SK-N-SH (cell line): ENCODE results near the gene MRGPRE. TPM values are rescaled to one million over a fixed set of nuclear protein-coding genes. Genes with fewer than 3 reads are reported as not detected.

Experiments
- CTCF ChIA-PET: fragments of 300-600, 350-600 bp; formaldehyde crosslinking; extraction: SDS; loops from one replicate; lab custom pipeline; 2021; lab: Yijun Ruan, JAX
- POLR2A ChIA-PET: fragments of 350-600 bp; sonication (Branson Sonifier 250); formaldehyde crosslinking; extraction: SDS; loops from one replicate; lab custom pipeline; 2020; ENCODE audit warnings: antibody characterized with exemption, inconsistent platforms; lab: Yijun Ruan, JAX
- DNase-seq: peaks from one replicate; pipeline ENCODE4 v3.0.0; 2012
- H2AFZ ChIP-seq: fragments of 200-600 bp; sonication (generic); 2 replicates; pipeline ENCODE4 v1.8.1; 2016; ENCODE audit warnings: antibody characterized with exemption, mild to moderate bottlenecking, low read depth
- H3F3A ChIP-seq: fragments of 200-600 bp; sonication (generic); replicated peaks from 2 replicates; pipeline ENCODE3; 2016; ENCODE audit warnings: antibody characterized with exemption, mild to moderate bottlenecking; ENCODE audit not compliant: insufficient read depth
- H3K27ac ChIP-seq, 2 experiments: fragments of 200-500 bp in 1 of 2; fragments of 200-600 bp in 1 of 2; sonication (Bioruptor generic) in 1 of 2; sonication (generic), shearing (Covaris generic) in 1 of 2; 2 replicates each; pipeline versions ENCODE4 v1.5.1 to v1.6.1; 2014 to 2016; ENCODE audit warnings: low read depth in 2 of 2, inconsistent platforms in 1 of 2, low read length in 1 of 2, mild to moderate bottlenecking in 1 of 2, mixed read lengths in 1 of 2
- H3K27me3 ChIP-seq: fragments of 200-600 bp; sonication (generic), shearing (Covaris generic); 2 replicates; pipeline ENCODE4 v1.6.1; 2016; ENCODE audit warnings: mixed run types; ENCODE audit not compliant: insufficient read depth
- H3K36me3 ChIP-seq, 2 experiments: fragments of 200-500 bp in 1 of 2; fragments of 200-600 bp in 1 of 2; sonication (Bioruptor generic) in 1 of 2; sonication (generic) in 1 of 2; replicated peaks in 1 of 2; 2 replicates each; pipeline versions ENCODE3 to v1.5.1; 2014 to 2016; ENCODE audit warnings: low read length in 1 of 2, mild to moderate bottlenecking in 1 of 2; ENCODE audit not compliant: insufficient read depth in 2 of 2, control insufficient read depth in 1 of 2
- H3K4me1 ChIP-seq, 2 experiments: fragments of 200-500 bp in 1 of 2; fragments of 200-600 bp in 1 of 2; sonication (Bioruptor generic) in 1 of 2; sonication (generic), shearing (Covaris generic) in 1 of 2; 2 replicates each; pipeline versions ENCODE4 v1.5.1 to v1.6.1; 2014 to 2016; ENCODE audit warnings: low read depth in 1 of 2, low read length in 1 of 2, mixed run types in 1 of 2; ENCODE audit not compliant: insufficient read depth in 2 of 2, control insufficient read depth in 1 of 2
- H3K4me2 ChIP-seq: fragments of 200-600 bp; sonication (generic), shearing (Covaris generic); 2 replicates; pipeline ENCODE4 v1.6.1; 2017; ENCODE audit warnings: mixed run types
- H3K4me3 ChIP-seq, 2 experiments: fragments of 200-500 bp in 1 of 2; fragments of 200-600 bp in 1 of 2; sonication (Bioruptor generic) in 1 of 2; sonication (generic), shearing (Covaris generic) in 1 of 2; 2 replicates each; pipeline versions ENCODE4 v1.5.1 to v1.8.1; 2014 to 2016; ENCODE audit warnings: low read depth in 2 of 2, inconsistent platforms in 1 of 2, low read length in 1 of 2, mild to moderate bottlenecking in 1 of 2, mixed read lengths in 1 of 2, moderate library complexity in 1 of 2
- H3K79me2 ChIP-seq: fragments of 200-600 bp; sonication (generic); 2 replicates; pipeline ENCODE4 v1.8.1; 2017; ENCODE audit warnings: mild to moderate bottlenecking; ENCODE audit not compliant: insufficient read depth
- H3K9ac ChIP-seq: fragments of 200-600 bp; sonication (generic); 2 replicates; pipeline ENCODE4 v1.6.1; 2017; ENCODE audit warnings: mixed run types
- H3K9me2 ChIP-seq: fragments of 200-600 bp; sonication (generic); 2 replicates; pipeline ENCODE4 v1.6.1; 2017; ENCODE audit warnings: mixed run types
- H3K9me3 ChIP-seq: fragments of 200-600 bp; sonication (generic); 2 replicates; pipeline ENCODE4 v1.6.1; 2017; ENCODE audit warnings: mixed run types, mild to moderate bottlenecking, moderate library complexity
- H4K20me1 ChIP-seq: fragments of 200-600 bp; sonication (generic); 2 replicates; pipeline ENCODE4 v1.6.1; 2017; ENCODE audit warnings: mild to moderate bottlenecking, mixed run types; ENCODE audit not compliant: insufficient read depth
- ELF1 ChIP-seq: IDR thresholded peaks from 2 replicates; pipeline ENCODE4 v1.4.0; 2012
- EP300 ChIP-seq, 2 experiments: IDR thresholded peaks; 2 replicates each; pipeline versions ENCODE4 v1.4.0 to v1.6.1; 2012; ENCODE audit warnings: borderline replicate concordance in 1 of 2, low read depth in 1 of 2, low read length in 1 of 2
- EZH2phosphoT487 ChIP-seq: fragments of 200-600 bp; sonication (generic); IDR thresholded peaks from 2 replicates; pipeline ENCODE4 v1.6.1; 2017; ENCODE audit warnings: low read depth, mixed run types, mild to moderate bottlenecking, antibody characterized with exemption, moderate library complexity, borderline replicate concordance
- FOSL2 ChIP-seq: IDR thresholded peaks from 2 replicates; pipeline ENCODE4 v1.4.0; 2012; ENCODE audit warnings: low read depth, mild to moderate bottlenecking, moderate library complexity, borderline replicate concordance
- GATA2 ChIP-seq: sonication (generic); formaldehyde crosslinking; IDR thresholded peaks from 2 replicates; pipeline ENCODE4 v1.5.0; 2020; ENCODE audit warnings: mild to moderate bottlenecking, missing genetic modification reagents
- JUND ChIP-seq: IDR thresholded peaks from 2 replicates; pipeline ENCODE4 v1.4.0; 2012
- MEF2A ChIP-seq: IDR thresholded peaks from 2 replicates; pipeline ENCODE4 v1.4.0; 2012; ENCODE audit warnings: low read depth, borderline replicate concordance
- MXI1 ChIP-seq: IDR thresholded peaks from 2 replicates; pipeline ENCODE4 v1.6.1; 2012; ENCODE audit warnings: mild to moderate bottlenecking, low read depth, low read length, improper control_type of control experiment
- POLR2AphosphoS5 ChIP-seq: IDR thresholded peaks from 2 replicates; pipeline ENCODE4 v1.6.1; 2012; ENCODE audit warnings: low read depth, low read length
- RFX5 ChIP-seq: IDR thresholded peaks from 2 replicates; pipeline ENCODE4 v1.6.1; 2012; ENCODE audit warnings: mild to moderate bottlenecking, improper control_type of control experiment, low read length
- RXRA ChIP-seq: IDR thresholded peaks from 2 replicates; pipeline ENCODE4 v1.4.0; 2012; ENCODE audit warnings: low read depth, mild to moderate bottlenecking, borderline replicate concordance
- TAF1 ChIP-seq: IDR thresholded peaks from 2 replicates; pipeline ENCODE4 v1.6.1; 2012; ENCODE audit warnings: low read depth, mild to moderate bottlenecking, low read length, moderate library complexity, borderline replicate concordance
- TEAD4 ChIP-seq: IDR thresholded peaks from 2 replicates; pipeline ENCODE4 v1.4.0; 2012; ENCODE audit warnings: mild to moderate bottlenecking, borderline replicate concordance; ENCODE audit not compliant: insufficient read depth
- WGBS: methylation state at CpG from one replicate; pipeline ENCODE4 v1.1.6; 2017; ENCODE audit warnings: low lambda C conversion rate; 5-methylcytosine and 5-hydroxymethylcytosine counted together
- polyA plus RNA-seq, 3 experiments: library from polyadenylated mRNA; depleted of rRNA; stranded (reverse); fragments of >200 nt; gene quantifications; 2 replicates each; pipeline ENCODE4 v1.2.3, GENCODE V29; 2012
- TF ChIP-seq, protein P1 (sequence below): IDR thresholded peaks from 2 replicates; pipeline ENCODE4 v1.4.0; 2012; ENCODE audit warnings: low read depth, borderline replicate concordance
- TF ChIP-seq, protein P2 (sequence below): IDR thresholded peaks from 2 replicates; pipeline ENCODE4; 2012
- TF ChIP-seq, protein P3 (sequence below): fragments of 200-600 bp; sonication (generic); IDR thresholded peaks from 2 replicates; pipeline ENCODE4 v1.6.1; 2017; ENCODE audit warnings: antibody characterized with exemption, mild to moderate bottlenecking, moderate library complexity
- TF ChIP-seq, protein P4 (sequence below): fragments of 150-350 bp; IDR thresholded peaks from 2 replicates; pipeline ENCODE4 v1.6.1; 2016; ENCODE audit warnings: mild to moderate bottlenecking, low read depth, low read length

The MRGPRE gene
- polyA plus RNA-seq, 1 of the 3 experiments (the other 2 are of a cell fraction) = not detected

DNA sequence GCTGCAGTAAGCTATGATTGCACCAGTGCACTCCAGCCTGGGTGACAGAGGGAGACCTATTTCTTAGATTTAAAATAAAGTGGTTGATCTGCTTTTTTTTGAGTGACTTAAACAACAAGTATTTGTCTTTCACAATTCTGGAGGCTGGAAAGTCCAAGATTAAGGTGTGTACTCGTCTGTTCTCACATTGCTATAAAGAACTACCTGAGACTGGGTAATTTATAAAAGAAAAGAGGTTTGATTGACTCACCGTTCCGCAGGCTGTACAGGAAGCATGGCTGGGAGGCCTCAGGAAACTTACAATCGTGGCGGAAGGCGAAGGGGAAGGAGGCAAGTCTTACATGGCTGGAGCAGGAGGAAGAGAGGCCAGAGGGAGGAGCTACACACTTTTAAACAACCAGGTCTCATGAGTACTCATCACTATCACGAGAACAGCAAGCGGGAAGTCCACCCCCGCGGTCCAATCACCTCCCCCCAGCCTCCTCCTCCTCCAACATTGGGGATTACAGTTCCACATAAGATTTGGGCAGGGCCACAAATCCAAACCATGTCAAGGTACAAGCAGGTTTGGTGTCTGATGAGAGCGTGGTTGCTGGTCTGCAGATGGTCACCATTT lies 47.4 kb downstream of the MRGPRE start (continued):
- no peak for TF ChIP-seq RXRA
- TF ChIP-seq GATA2 (CRISPR knock-in tag) = no peak

DNA sequence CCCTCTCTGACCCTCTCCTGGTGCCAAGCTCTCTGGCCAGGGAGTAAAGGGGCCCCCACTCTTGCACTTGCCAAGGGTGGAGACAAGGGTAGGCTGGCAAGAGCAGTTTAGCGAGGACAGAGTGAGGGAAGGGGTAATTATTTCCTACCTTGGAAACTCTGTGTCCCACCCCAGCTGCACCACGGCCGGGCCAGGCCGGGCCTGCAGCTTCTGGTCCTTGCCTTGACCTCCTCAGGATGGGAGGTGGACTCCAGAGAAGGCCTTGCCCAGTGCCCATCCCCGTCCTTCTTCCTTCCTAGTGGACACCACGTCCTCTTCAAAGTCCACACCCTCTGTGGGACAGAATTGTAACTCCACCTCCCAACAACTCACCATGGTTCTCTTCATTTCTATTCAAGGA lies 48.7 kb downstream of the MRGPRE start:
- 57% methylated on average over 6 of the region's 6 CpGs for WGBS
- ChIA-PET POLR2A (no interaction called here), CTCF (interaction anchor here (0.6 kb wide), 1 partner anchor 61 kb away, joined by 3 read pairs; no protein-coding TSS in a partner anchor)
- Histone ChIP-seq H3F3A (no peaks in the 10 kb centered on the region), H3K9me2 (no peaks in the 10 kb centered on the region), H3K9ac (no peak overlapping the region), H3K4me3 (no peak overlapping the region), H3K36me3 (no peaks in the 10 kb centered on the region), H3K27ac (no peak overlapping the region)
- TF ChIP-seq EZH2phosphoT487 (no peak), FOSL2 (no peak), POLR2AphosphoS5 (no peak), ELF1 (no peak)
- TF ChIP-seq, protein P1, sequence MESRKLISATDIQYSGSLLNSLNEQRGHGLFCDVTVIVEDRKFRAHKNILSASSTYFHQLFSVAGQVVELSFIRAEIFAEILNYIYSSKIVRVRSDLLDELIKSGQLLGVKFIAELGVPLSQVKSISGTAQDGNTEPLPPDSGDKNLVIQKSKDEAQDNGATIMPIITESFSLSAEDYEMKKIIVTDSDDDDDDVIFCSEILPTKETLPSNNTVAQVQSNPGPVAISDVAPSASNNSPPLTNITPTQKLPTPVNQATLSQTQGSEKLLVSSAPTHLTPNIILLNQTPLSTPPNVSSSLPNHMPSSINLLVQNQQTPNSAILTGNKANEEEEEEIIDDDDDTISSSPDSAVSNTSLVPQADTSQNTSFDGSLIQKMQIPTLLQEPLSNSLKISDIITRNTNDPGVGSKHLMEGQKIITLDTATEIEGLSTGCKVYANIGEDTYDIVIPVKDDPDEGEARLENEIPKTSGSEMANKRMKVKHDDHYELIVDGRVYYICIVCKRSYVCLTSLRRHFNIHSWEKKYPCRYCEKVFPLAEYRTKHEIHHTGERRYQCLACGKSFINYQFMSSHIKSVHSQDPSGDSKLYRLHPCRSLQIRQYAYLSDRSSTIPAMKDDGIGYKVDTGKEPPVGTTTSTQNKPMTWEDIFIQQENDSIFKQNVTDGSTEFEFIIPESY = no peak
- TF ChIP-seq, all 33 proteins: peak for 0
- Histone ChIP-seq H2AFZ (no peak overlapping the region), H3K4me2 (no peak overlapping the region), H4K20me1 (no peaks in the 10 kb centered on the region), H3K9me3 (no peaks in the 10 kb centered on the region), H3K27me3 (no peaks in the 10 kb centered on the region), H3K4me1 (no peaks in the 10 kb centered on the region), H3K79me2 (no peaks in the 10 kb centered on the region)
- no peak for DNase-seq

DNA sequence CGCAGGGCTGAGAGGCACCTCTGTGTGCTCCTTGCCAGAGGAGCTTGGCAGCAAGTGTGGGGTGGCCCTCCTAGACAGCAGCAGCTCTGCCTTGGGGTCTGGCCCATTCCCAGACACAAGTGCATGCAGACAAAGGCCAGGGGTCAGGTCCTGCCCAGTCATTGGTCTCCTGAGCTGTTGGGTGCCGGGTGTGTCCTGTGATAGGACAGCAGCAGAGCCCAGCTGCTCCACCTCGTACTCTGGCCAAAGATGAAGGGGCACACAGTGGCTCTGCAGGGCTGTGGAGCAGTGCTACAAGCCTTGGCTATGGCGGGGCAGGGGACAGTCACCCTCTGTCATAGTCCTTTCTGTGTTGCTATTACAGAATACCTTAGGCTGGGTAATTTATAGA lies 49.8 kb downstream of the MRGPRE start:
- Histone ChIP-seq H2AFZ (no peak overlapping the region), H4K20me1 (no peaks in the 10 kb centered on the region), H3K36me3 (no peaks in the 10 kb centered on the region), H3K4me2 (no peak overlapping the region), H3K79me2 (no peaks in the 10 kb centered on the region), H3F3A (no peaks in the 10 kb centered on the region), H3K9me2 (no peaks in the 10 kb centered on the region), H3K4me3 (no peak overlapping the region), H3K27ac (no peak overlapping the region), H3K27me3 (no peaks in the 10 kb centered on the region), H3K4me1 (no peaks in the 10 kb centered on the region), H3K9me3 (no peaks in the 10 kb centered on the region), H3K9ac (no peak overlapping the region)
- DNase-seq = no peak
- TF ChIP-seq, protein P2, sequence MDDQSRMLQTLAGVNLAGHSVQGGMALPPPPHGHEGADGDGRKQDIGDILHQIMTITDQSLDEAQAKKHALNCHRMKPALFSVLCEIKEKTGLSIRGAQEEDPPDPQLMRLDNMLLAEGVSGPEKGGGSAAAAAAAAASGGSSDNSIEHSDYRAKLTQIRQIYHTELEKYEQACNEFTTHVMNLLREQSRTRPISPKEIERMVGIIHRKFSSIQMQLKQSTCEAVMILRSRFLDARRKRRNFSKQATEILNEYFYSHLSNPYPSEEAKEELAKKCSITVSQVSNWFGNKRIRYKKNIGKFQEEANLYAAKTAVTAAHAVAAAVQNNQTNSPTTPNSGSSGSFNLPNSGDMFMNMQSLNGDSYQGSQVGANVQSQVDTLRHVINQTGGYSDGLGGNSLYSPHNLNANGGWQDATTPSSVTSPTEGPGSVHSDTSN = no peak
- TF ChIP-seq TAF1 (no peak), TEAD4 (no peak), MXI1 (no peak), ELF1 (no peak), JUND (no peak), RFX5 (no peak), EP300 (IDR thresholded peaks at IDR 0.05; ENCODE audit: borderline replicate concordance in 1 of 2, low read depth in 1 of 2, low read length in 1 of 2) (no peak), EZH2phosphoT487 (no peak), GATA2 (CRISPR knock-in tag) (no peak), MEF2A (no peak)
- TF ChIP-seq, protein P3, sequence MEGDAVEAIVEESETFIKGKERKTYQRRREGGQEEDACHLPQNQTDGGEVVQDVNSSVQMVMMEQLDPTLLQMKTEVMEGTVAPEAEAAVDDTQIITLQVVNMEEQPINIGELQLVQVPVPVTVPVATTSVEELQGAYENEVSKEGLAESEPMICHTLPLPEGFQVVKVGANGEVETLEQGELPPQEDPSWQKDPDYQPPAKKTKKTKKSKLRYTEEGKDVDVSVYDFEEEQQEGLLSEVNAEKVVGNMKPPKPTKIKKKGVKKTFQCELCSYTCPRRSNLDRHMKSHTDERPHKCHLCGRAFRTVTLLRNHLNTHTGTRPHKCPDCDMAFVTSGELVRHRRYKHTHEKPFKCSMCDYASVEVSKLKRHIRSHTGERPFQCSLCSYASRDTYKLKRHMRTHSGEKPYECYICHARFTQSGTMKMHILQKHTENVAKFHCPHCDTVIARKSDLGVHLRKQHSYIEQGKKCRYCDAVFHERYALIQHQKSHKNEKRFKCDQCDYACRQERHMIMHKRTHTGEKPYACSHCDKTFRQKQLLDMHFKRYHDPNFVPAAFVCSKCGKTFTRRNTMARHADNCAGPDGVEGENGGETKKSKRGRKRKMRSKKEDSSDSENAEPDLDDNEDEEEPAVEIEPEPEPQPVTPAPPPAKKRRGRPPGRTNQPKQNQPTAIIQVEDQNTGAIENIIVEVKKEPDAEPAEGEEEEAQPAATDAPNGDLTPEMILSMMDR = no peak
- TF ChIP-seq, protein P4, sequence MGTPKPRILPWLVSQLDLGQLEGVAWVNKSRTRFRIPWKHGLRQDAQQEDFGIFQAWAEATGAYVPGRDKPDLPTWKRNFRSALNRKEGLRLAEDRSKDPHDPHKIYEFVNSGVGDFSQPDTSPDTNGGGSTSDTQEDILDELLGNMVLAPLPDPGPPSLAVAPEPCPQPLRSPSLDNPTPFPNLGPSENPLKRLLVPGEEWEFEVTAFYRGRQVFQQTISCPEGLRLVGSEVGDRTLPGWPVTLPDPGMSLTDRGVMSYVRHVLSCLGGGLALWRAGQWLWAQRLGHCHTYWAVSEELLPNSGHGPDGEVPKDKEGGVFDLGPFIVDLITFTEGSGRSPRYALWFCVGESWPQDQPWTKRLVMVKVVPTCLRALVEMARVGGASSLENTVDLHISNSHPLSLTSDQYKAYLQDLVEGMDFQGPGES = no peak
- POLR2A ChIA-PET = no interaction called here
- 0% methylated on average over 1 of the region's 4 CpGs for WGBS
- CTCF ChIA-PET = interaction anchor here (1.0 to 1.5 kb wide), 2 partner anchors 53 to 145 kb away, joined by 3 to 5 read pairs; no protein-coding TSS in a partner anchor
